IMR-90 (cell line): Measurements from ENCODE around the gene FNTB. TPM values are rescaled to one million over a fixed set of nuclear protein-coding genes. Genes with fewer than 3 reads are reported as not detected.

ENCODE experiments used
- ATAC-seq: fragments of 200-7000 bp; cut with Tn5 transposase; 2 replicates; pipeline ENCODE4 v1.9.1; 2020; ENCODE audit warnings: low read depth, mild to moderate bottlenecking, moderate library complexity
- BruUV-seq: library from RNA; stranded (reverse); fragments of 400-500 nt; replicated peaks from 2 replicates; lab custom pipeline; 2021; lab: Mats Ljungman, UMichigan
- CTCF ChIA-PET: fragments of 300-600 bp; formaldehyde crosslinking; extraction: SDS; loops from one replicate; lab custom pipeline; 2021; ENCODE audit warnings: antibody characterized with exemption; lab: Yijun Ruan, JAX
- POLR2A ChIA-PET: fragments of 300-600 bp; sonication (Branson Sonifier 250); formaldehyde crosslinking; loops from one replicate; lab custom pipeline; 2022; ENCODE audit warnings: antibody characterized with exemption; ENCODE audit not compliant: unreplicated experiment; lab: Charles Lee
- DNase-seq: peaks from one replicate; pipeline ENCODE4 v3.0.0; 2013
- H2AFZ ChIP-seq: replicated peaks from 2 replicates; pipeline ENCODE3; 2013; ENCODE audit warnings: low read length, mild to moderate bottlenecking; ENCODE audit not compliant: poor library complexity
- H2AK5ac ChIP-seq: 2 replicates; pipeline ENCODE4 v1.6.1; 2013; ENCODE audit warnings: low read depth, low read length, inconsistent platforms
- H2AK9ac ChIP-seq: replicated peaks from 2 replicates; pipeline ENCODE3; 2013; ENCODE audit warnings: mild to moderate bottlenecking, low read depth, low read length, moderate library complexity; ENCODE audit not compliant: poor library complexity
- H2BK120ac ChIP-seq: 2 replicates; pipeline ENCODE4 v1.6.1; 2013; ENCODE audit warnings: low read depth, low read length, inconsistent platforms
- H2BK15ac ChIP-seq: 3 replicates; pipeline ENCODE4 v1.6.1; 2013; ENCODE audit warnings: low read depth, low read length, inconsistent platforms
- H2BK20ac ChIP-seq: 2 replicates; pipeline ENCODE4 v1.6.1; 2013; ENCODE audit warnings: low read depth, mild to moderate bottlenecking, inconsistent platforms, low read length, moderate library complexity
- H2BK5ac ChIP-seq: 2 replicates; pipeline ENCODE4 v1.6.1; 2013; ENCODE audit warnings: mild to moderate bottlenecking, low read depth, low read length, inconsistent platforms; ENCODE audit not compliant: poor library complexity, severe bottlenecking
- H3K14ac ChIP-seq: replicated peaks from 2 replicates; pipeline ENCODE4 v1.6.1; 2013; ENCODE audit warnings: low read depth, low read length, inconsistent platforms
- H3K18ac ChIP-seq: 2 replicates; pipeline ENCODE4 v1.6.1; 2013; ENCODE audit warnings: low read depth, low read length, control low read depth
- H3K23ac ChIP-seq: 2 replicates; pipeline ENCODE4 v1.6.1; 2013; ENCODE audit warnings: low read depth, low read length, inconsistent platforms
- H3K27ac ChIP-seq: 2 replicates; pipeline ENCODE4 v1.5.1; 2013; ENCODE audit warnings: mild to moderate bottlenecking, control low read depth, low read length; ENCODE audit not compliant: insufficient read depth
- H3K27me3 ChIP-seq: 2 replicates; pipeline ENCODE4 v1.6.1; 2013; ENCODE audit warnings: low read length; ENCODE audit not compliant: control insufficient read depth, insufficient read depth
- H3K36me3 ChIP-seq: 2 replicates; pipeline ENCODE4 v1.6.1; 2013; ENCODE audit warnings: low read length, mixed read lengths; ENCODE audit not compliant: control insufficient read depth, insufficient read depth
- H3K4ac ChIP-seq: 2 replicates; pipeline ENCODE4 v1.6.1; 2013; ENCODE audit warnings: low read depth, low read length, inconsistent platforms
- H3K4me1 ChIP-seq: 2 replicates; pipeline ENCODE4 v1.6.1; 2013; ENCODE audit warnings: low read length, mixed read lengths; ENCODE audit not compliant: control insufficient read depth, insufficient read depth
- H3K4me2 ChIP-seq: 2 replicates; pipeline ENCODE4 v1.6.1; 2013; ENCODE audit warnings: low read depth, mild to moderate bottlenecking, control low read depth, low read length, moderate library complexity
- H3K4me3 ChIP-seq: 2 replicates; pipeline ENCODE4 v1.5.1; 2013; ENCODE audit warnings: low read depth, mild to moderate bottlenecking, control low read depth, low read length, moderate library complexity; ENCODE audit not compliant: insufficient read depth
- H3K56ac ChIP-seq: 2 replicates; pipeline ENCODE4 v1.6.1; 2013; ENCODE audit warnings: low read length, inconsistent platforms; ENCODE audit not compliant: insufficient read depth; ENCODE audit errors: extremely low read depth
- H3K79me1 ChIP-seq, 2 experiments: 2 replicates each; pipeline ENCODE4 v1.6.1; 2013; ENCODE audit warnings: low read length in 2 of 2, inconsistent platforms in 1 of 2, low read depth in 1 of 2
- H3K9ac ChIP-seq: 2 replicates; pipeline ENCODE4 v1.6.1; 2013; ENCODE audit warnings: low read depth, low read length, control low read depth
- H3K9me1 ChIP-seq: 2 replicates; pipeline ENCODE4 v1.6.1; 2013; ENCODE audit warnings: low read length, inconsistent platforms; ENCODE audit not compliant: insufficient read depth
- H3K9me3 ChIP-seq: 2 replicates; pipeline ENCODE4 v1.6.1; 2013; ENCODE audit warnings: low read length; ENCODE audit not compliant: control insufficient read depth, insufficient read depth
- H4K20me1 ChIP-seq: 2 replicates; pipeline ENCODE4 v1.6.1; 2013; ENCODE audit warnings: low read length, inconsistent platforms; ENCODE audit not compliant: insufficient read depth
- H4K5ac ChIP-seq: 2 replicates; pipeline ENCODE4 v1.6.1; 2013; ENCODE audit warnings: mild to moderate bottlenecking, low read depth, low read length, control low read depth
- H4K8ac ChIP-seq, 2 experiments: 2 replicates each; pipeline ENCODE4 v1.6.1; 2013; ENCODE audit warnings: low read depth in 2 of 2, low read length in 2 of 2, control low read depth in 1 of 2, inconsistent platforms in 1 of 2
- H4K91ac ChIP-seq: 2 replicates; pipeline ENCODE4 v1.6.1; 2013; ENCODE audit warnings: low read depth, low read length, inconsistent platforms; ENCODE audit not compliant: insufficient read depth
- BHLHE40 ChIP-seq: fragments of 150-350 bp; IDR thresholded peaks from 2 replicates; pipeline ENCODE4 v1.6.1; 2016; ENCODE audit warnings: mild to moderate bottlenecking, low read depth, low read length
- CEBPB ChIP-seq: IDR thresholded peaks from 2 replicates; pipeline ENCODE4 v1.6.1; 2012; ENCODE audit warnings: low read depth, low read length, improper control_type of control experiment
- CHD1 ChIP-seq: IDR thresholded peaks from 2 replicates; pipeline ENCODE4 v1.6.1; 2012; ENCODE audit warnings: low read depth, low read length, improper control_type of control experiment
- MAFK ChIP-seq: IDR thresholded peaks from 2 replicates; pipeline ENCODE4 v1.6.1; 2012; ENCODE audit warnings: low read depth, low read length, improper control_type of control experiment
- NFE2L2 ChIP-seq: fragments of 150-350 bp; IDR thresholded peaks from 2 replicates; pipeline ENCODE4 v1.6.1; 2016; ENCODE audit warnings: low read depth, mild to moderate bottlenecking, low read length
- POLR2A ChIP-seq: IDR thresholded peaks from 2 replicates; pipeline ENCODE4 v1.6.1; 2012; ENCODE audit warnings: mild to moderate bottlenecking, low read depth, low read length
- SMC3 ChIP-seq: fragments of 150-350 bp; IDR thresholded peaks from 2 replicates; pipeline ENCODE4 v1.6.1; 2016; ENCODE audit warnings: low read depth, mild to moderate bottlenecking, antibody characterized with exemption, low read length, moderate library complexity
- WGBS, 2 experiments: methylation state at CpG; one replicate each; pipeline versions ENCODE4 v1.1.5 to v1.1.7; 2013; ENCODE audit warnings: missing lambda C conversion rate in 2 of 2; ENCODE audit not compliant: insufficient read length in 1 of 2; ENCODE audit errors: extremely low coverage in 2 of 2; 5-methylcytosine and 5-hydroxymethylcytosine counted together
- dilution Hi-C: fragments of 300-500 bp; cut with HindIII; formaldehyde crosslinking; loops from one replicate; pipeline ENCODE4 v1.14.3; 2018; ENCODE audit warnings: low sequenced_read_pairs; ENCODE audit not compliant: unreplicated experiment
- in situ Hi-C: fragments of 300-500 bp; cut with MboI; formaldehyde crosslinking; loops from 3 replicates; pipeline ENCODE4 v1.14.3; 2019; ENCODE audit warnings: low sequenced_read_pairs, inconsistent platforms, mixed read lengths
- intact Hi-C: fragments of 100-400 bp; cut with micrococcal nuclease; formaldehyde crosslinking; loops from 2 replicates; pipeline ENCODE4 v1.10.0; 2022
- polyA plus RNA-seq, 3 experiments: library from polyadenylated mRNA; depleted of rRNA; stranded (reverse); fragments of >200 nt; gene quantifications; 2 replicates each; pipeline ENCODE4 v1.2.3, GENCODE V29; 2012; ENCODE audit warnings: low replicate concordance in 1 of 3
- total RNA-seq: library from RNA; depleted of rRNA; stranded (reverse); fragments of >200 nt; gene quantifications from 2 replicates; pipeline ENCODE4 v1.2.3, GENCODE V29; 2012
- TF ChIP-seq, protein P1 (sequence below): fragments of 150-350 bp; IDR thresholded peaks from 2 replicates; pipeline ENCODE4 v1.6.1; 2016; ENCODE audit warnings: low read depth, mild to moderate bottlenecking, low read length, moderate library complexity, borderline replicate concordance

FNTB gene
- total and polyA plus RNA-seq, 2 of the 4 experiments (the other 2 are of a cell fraction): 9.9 to 18.5 TPM

DNA sequence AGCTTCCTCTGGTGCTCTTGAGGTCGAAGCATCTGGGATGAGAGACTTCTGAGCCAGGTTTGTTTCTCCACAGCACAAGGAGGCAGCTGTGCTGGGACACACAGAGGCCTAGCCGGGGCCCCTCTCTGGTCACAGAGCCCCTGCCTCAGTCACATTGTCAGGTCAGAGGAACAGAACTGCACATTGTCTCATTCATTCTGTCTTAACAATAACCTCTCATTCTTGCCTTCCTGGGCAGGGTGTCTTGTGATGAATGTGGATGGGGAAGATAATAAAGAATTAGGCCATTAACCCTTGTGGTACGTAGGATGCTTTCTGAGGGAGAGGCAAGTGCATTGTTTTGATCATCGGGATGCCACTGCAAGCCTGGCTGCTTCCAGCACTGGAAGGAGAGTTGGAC is 29.8 kb downstream of the FNTB start:
- no peak overlapping the region for H3K23ac ChIP-seq

More for the DNA sequence above, 29.8 kb downstream of the FNTB start:
- TF ChIP-seq, protein P1, sequence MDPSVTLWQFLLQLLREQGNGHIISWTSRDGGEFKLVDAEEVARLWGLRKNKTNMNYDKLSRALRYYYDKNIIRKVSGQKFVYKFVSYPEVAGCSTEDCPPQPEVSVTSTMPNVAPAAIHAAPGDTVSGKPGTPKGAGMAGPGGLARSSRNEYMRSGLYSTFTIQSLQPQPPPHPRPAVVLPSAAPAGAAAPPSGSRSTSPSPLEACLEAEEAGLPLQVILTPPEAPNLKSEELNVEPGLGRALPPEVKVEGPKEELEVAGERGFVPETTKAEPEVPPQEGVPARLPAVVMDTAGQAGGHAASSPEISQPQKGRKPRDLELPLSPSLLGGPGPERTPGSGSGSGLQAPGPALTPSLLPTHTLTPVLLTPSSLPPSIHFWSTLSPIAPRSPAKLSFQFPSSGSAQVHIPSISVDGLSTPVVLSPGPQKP: no peak
- TF ChIP-seq NFE2L2 (no peak), CEBPB (no peak), POLR2A (no peak), BHLHE40 (no peak), CHD1 (no peak), SMC3 (no peak), MAFK (no peak)
- no peak overlapping the region for H2AFZ ChIP-seq
- dilution Hi-C loops (no loop called here), in situ Hi-C loops (no loop called here), intact Hi-C loops (no loop called here)
- H3K4me1 ChIP-seq: no peaks in the 10 kb centered on the region
- H4K5ac ChIP-seq: no peak overlapping the region
- H3K9ac ChIP-seq: no peak overlapping the region
- H3K9me3 ChIP-seq: no peaks in the 10 kb centered on the region
- POLR2A ChIA-PET: no interaction called here
- DNase-seq: no peak
- H3K27me3 ChIP-seq: no peaks in the 10 kb centered on the region
- H2BK15ac ChIP-seq: no peak overlapping the region
- H2BK120ac ChIP-seq: no peak overlapping the region
- 100% methylated on average over 2 of the region's 4 CpGs; no CpG with 5 or more reads in 1 of the 2 experiments for WGBS, 2 experiments
- no peak overlapping the region for H3K27ac ChIP-seq
- no peaks in the 10 kb centered on the region for H3K9me1 ChIP-seq
- H3K18ac ChIP-seq: no peak overlapping the region
- H3K4ac ChIP-seq: no peak overlapping the region
- no peak overlapping the region for H2BK20ac ChIP-seq
- H3K36me3 ChIP-seq: peaks cover 14% of the 10 kb centered on the region
- CTCF ChIA-PET: interaction anchor here (1.0 to 1.2 kb wide), 2 partner anchors 29 to 32 kb away, joined by 3 read pairs; no protein-coding TSS in a partner anchor
- H4K20me1 ChIP-seq: no peaks in the 10 kb centered on the region
- H3K79me1 ChIP-seq: no peaks in the 10 kb centered on the region
- no peak overlapping the region for H3K56ac ChIP-seq
- H4K8ac ChIP-seq: no peak overlapping the region
- H2AK9ac ChIP-seq: no peak overlapping the region
- no peak overlapping the region for H4K91ac ChIP-seq
- no peak overlapping the region for H3K4me3 ChIP-seq
- no peak overlapping the region for H2AK5ac ChIP-seq
- H3K14ac ChIP-seq: no peak overlapping the region
- BruUV-seq: no TSS peak
- no peak overlapping the region for H3K4me2 ChIP-seq
- H2BK5ac ChIP-seq: no peak overlapping the region
- no peak for ATAC-seq
